ENCODE data around the gene SPATA24.
"Not testable (repeated sequence)": the region's sequence is repeated elsewhere in the genome, so short reads cannot be mapped to it uniquely, and the experiment has no call there.

The SPATA24 gene

DNA sequence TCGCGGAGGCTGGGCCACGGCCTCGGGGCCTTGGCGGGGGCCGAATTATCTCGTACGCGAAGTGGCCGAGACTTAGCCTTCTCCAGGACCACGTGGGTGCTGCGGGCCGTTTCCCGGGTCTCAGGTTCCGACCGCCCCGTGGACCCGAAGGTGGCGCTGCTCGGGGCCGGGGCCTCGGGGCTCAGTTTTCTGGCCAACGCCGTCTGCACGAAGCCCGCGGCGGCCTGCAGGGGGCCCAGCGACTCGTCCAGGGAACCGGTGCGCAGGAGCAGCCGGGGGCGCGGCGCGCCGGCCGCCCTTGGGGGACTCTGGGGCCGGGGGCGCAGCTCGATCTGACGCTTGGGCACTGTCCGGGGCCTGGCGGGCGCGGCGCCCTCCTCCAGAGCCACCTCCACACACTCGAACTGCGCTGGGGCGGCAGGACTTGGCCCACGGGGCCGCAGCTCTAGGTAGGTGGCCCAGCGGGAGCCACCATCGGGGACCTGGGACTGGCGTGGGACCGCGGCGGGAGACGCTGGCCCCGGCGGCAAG, 9.7 kb downstream of the SPATA24 start:
- peak in 1 of 2 donors; percentile 58 for DNase-seq

DNA sequence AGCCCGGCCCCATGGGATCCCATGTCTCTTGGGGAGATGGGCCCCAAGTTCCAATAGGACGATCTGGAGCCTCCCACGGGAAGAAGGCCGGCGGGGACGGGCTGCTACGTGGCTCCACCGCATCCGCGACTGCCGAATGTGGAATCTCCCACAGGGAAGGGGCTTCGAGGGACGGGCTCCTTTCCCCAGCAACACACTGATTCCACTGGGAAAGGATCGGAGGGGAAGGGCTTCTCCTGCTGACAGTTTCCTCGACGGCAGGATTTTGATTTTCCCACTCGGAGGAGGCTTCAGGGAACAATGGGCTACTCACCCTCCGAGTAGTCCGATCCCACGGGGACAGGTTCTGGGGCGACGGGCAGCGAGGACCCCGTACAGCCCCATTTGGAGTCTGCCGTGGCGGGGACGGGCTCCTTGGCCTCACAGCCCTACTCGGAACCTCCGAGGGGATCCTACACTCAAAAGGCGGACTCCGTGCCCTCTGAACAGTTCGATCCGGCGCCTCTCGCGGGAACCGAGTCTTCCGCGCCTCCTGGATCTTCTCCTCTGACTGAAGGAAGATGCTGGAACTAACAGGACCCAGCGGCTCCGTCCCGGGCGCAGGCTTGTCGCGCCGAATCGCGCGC, 10.3 kb downstream of the SPATA24 start:
- no peak for DNase-seq

DNA sequence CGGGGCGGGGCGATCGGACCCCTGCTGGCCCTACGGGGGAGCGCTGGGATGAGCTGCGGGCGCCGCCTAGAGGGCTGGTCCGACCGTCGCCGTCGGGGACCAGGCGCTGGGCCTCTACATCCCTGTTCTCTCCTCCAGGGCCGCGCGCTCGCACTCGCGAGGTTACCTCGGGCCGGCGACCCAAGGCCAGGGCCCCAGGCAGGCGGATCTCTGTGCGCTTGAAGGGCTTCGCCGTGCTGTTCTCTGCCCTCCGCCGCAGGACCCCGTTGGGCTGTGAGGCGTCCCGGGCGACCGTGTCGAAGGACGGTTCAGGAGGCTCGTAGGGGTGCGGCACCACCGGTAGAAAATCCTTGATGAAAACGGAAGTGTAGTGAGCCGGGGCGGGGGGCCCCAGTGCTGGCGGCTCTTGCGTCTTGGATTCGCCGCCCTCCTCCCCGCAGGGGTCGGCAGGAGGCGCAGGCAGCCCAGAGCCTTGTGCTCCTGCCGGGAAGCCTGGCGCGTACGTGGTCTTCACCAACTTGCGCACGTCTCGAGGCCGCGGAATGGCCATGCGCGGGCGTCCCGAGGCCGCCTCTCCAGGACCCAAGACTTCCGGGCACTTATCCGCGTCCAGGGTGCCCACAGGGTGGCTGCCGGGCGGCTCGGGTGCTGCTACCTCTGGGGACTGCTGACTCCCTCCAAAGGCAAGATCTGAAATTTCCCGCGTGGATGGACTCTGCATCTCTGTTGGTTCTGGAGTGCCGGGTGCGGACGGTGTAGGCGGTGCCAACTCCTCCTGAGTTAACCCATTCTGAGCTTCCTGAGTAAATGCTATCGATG, 11.0 kb downstream of the SPATA24 start:
- DNase-seq = peak; percentile 81 to 87

- no peak for DNase-seq
Measured at GRCh38 chr5:139392324-139392677, 11.6 kb downstream of the SPATA24 start.

DNA sequence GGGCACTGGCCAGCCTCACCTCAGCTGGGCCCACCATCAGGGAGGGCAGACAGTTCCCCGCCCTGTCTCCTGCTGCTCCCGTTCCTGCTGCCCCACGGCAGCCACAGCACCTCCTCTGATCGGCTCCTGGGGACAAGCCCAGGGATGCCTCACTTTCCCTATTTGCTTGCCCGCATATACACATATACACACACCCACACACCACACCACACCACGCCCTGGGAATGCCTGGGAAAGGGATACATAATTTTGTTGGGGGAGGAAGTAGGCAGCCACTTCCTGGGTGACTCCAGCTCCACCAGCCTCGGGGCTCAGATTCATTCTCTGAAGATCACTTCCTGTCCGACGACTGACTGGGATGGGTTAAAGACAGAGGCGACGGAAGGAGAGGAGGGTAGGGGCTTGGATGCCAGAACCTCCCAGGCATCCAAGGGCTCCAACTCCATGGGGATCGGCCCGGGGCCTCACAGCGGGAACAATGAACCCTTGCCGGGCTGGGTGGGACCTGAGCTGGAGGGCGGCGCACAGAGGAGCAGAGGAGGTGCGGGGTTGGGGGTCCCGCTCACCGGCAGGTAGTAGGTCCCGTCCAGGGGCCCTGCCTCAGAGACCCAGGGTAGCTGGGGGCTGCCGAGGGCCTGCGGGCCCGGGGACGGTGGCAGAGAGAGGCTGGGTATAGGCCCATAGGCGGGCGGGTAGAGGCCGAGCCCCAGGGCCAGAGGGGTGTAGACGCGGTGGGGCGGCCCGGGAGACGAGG, 12.1 kb downstream of the SPATA24 start:
- no peak for DNase-seq

DNA sequence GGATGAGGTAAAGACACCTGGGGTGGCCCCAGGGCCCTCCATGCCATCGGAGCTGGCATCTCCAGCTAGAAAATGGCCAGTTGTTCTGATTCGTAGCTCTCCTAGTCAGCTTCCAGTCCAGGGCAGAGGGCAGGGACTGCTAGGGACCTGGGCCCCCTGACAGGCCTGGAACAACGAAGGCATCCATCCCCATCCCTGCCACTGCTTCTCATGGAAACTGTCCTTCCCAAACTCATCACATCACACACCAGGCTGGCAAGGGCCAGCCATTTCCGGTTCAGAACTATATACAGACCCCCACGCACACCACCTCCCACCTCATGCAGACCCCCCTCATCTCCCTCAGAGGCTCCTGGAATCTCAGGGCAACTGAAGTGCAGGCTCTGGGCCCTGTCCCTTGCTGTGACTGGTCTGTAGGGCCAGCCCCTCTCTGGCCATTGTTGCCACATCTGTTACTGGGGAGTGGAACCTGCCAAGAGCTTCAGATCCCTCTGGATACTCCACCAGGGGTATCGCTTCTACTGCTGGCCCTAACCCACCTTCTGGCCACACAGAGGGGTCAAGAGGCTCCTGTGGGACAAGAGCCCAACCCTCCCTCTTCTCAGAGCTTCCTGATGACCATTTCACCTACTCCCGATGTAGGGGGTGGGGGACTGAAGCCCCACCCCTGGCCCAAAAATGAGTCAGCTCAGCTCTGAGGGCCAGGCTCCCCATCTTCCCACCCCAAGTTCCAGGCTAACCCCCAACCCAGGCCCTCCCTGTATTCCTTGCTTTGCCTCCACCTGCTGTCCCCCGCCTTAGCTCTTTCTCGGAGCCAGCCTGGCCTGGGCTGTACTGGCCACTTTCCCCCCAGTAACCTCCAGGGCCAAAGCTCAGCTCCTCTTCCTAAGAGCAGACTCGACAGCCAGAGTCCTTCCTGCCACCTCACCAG, 13.0 kb downstream of the SPATA24 start:
- DNase-seq = no peak

DNA sequence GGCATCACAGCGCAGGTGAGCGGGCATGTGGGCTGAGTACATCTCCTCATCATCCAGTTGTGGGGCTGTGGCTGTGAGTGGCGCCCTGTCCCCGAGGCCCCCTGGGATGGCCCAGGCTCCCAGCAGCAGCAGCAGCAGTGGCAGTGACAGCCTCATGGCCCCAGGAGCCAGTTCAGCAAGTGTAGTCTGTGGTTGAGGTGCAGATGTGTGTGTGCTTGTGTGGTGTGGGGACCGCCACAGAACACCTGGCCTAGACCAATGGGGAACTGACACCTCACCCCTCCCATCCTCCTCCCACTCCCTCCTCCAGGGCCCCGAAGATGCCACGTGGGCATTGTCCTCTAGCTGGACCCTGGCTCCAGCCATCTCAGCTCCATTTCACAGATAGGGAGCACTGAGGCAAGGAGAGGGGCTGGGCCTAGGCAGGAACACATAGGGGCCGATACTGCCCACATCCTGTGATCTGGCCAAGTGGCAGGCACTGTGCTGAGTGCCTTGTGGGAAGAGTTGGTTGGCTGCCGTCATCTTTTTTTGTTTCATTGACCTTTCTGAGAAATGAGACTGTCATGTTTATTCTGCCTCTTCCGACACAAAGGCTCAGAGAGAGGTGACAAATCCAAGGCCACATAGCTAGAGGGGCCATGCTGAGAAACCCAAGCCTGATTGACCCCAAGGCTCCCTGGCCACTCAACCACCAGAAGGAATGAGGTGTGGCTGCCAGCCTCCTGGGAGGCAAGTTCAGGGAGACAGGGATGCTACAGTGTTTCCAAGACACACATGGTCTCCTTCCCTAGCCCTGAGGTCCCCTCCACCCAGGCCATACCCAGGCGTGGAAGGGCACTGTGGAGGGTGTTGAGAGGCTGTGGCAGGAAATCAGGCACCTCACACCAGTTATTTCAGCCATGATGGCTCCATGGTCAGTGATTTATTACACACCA, 13.9 kb downstream of the SPATA24 start, which contains the start of gene MZB1:
TSS of gene MZB1 (minus strand) at position 213 of the 938 bp plus-strand sequence. CDS start at position 156, 57 bp downstream.
- DNase-seq = peak; percentile 55

- no peak for DNase-seq
Measured at GRCh38 chr5:139388198-139388821, 15.6 kb downstream of the SPATA24 start.

- no peak for DNase-seq
Measured at GRCh38 chr5:139387611-139388197, 16.2 kb downstream of the SPATA24 start.

- not testable (repeated sequence) for DNase-seq
Measured at GRCh38 chr5:139386956-139387355, 16.9 kb downstream of the SPATA24 start.

GRCh38 chr5:139386050-139386438, 17.8 kb downstream of the SPATA24 start:
- DNase-seq = no peak

GRCh38 chr5:139385061-139386049, 18.5 kb downstream of the SPATA24 start:
- no peak for DNase-seq

- DNase-seq = no peak
Measured at GRCh38 chr5:139384591-139385051, 19.3 kb downstream of the SPATA24 start.

DNA sequence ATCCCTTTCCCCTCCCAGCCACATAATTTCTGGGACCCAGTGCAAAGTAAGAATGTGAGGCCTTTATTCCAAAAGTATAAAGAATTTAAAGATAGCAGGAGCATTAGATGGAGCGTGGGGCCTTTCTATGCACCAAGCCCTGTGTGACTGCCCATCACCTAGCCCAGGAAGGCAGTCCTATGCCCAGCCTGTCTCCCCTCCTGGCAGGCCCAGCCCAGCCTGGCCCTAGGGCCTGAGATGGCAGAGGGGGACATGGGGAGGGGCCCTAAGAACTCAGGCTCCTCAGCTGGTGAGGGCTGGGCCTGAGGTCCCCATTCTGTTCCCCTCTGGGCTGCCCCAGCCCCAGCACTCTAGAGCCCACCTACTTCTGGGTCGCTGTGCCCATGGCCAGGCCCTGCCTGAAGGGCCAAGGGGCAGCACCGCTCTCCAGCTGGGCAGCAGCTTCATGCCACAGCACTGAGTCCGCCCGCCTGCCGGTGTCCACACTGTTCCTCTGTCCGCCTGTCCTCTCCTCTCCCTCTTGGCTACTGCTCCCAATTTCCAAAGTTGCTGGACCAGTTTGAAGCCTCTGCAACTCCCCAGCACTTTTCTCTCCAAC, 19.8 kb downstream of the SPATA24 start:
- no peak for DNase-seq

- DNase-seq = no peak
Measured at GRCh38 chr5:139383275-139383992, 20.5 kb downstream of the SPATA24 start, which contains the start of gene SLC23A1. SLC23A1 (minus strand) TSS chr5:139383297; CDS start chr5:139383253, 44 bp downstream.

- DNase-seq = no peak
Measured at GRCh38 chr5:139382807-139383206, 21.1 kb downstream of the SPATA24 start.
